ENCODE measurements around the gene NLRX1. TPM values are rescaled to one million over a fixed set of nuclear protein-coding genes. Genes with fewer than 3 reads are reported as not detected.

The NLRX1 gene
- total and polyA plus RNA-seq, 2 experiments from 2014 or later: 13.4 to 28.0 TPM

- Histone ChIP-seq H3K4me1 (ENCODE audit: insufficient read depth) (peaks cover 18% of the 10 kb centered on the region; the same call in 1 of the 2 replicates), H3K27me3 (replicated peaks; ENCODE audit: insufficient read depth) (no peaks in the 10 kb centered on the region), H3K36me3 (ENCODE audit: low read depth) (no peaks in the 10 kb centered on the region), H3F3A (ENCODE audit: insufficient read depth) (peaks cover 10% of the 10 kb centered on the region), H2AFZ (peak overlapping the region; percentile 88), H3K79me2 (ENCODE audit: insufficient read depth) (peaks cover 55% of the 10 kb centered on the region), H4K20me1 (ENCODE audit: insufficient read depth) (0 out of 2 replicates have a peak, but pooled peaks cover 4% of the 10 kb centered on the region), H3K27ac (peak overlapping the region; percentile 75), H3K4me2 (ENCODE audit: unreplicated experiment) (peak overlapping the region; percentile 93), H3K9ac (peak overlapping the region; percentile 89), H3K4me3 (peak overlapping the region; percentile 98), H3K9me2 (ENCODE audit: insufficient read depth) (no peaks in the 10 kb centered on the region), H3K9me3 (ENCODE audit: low read depth) (no peaks in the 10 kb centered on the region)
- TF ChIP-seq EZH2phosphoT487 (IDR thresholded peaks at IDR 0.05; ENCODE audit: insufficient read depth, low read depth): no peak
- TF ChIP-seq EZH2 (IDR thresholded peaks at IDR 0.05; ENCODE audit: insufficient read depth, poor library complexity, severe bottlenecking): no peak
- in situ Hi-C loops (cut with MboI): no loop called here
- 1 to 2% methylated on average over 21 to 41 of the region's 41 CpGs for WGBS, 2 experiments (ENCODE audit: low coverage in 1 of 2, low lambda C conversion rate in 2 of 2, missing lambda C conversion rate in 2 of 2)
- peak; percentile 68 for DNase-seq
Observed at GRCh38 chr11:119206511-119207414, 38.2 kb downstream of the NLRX1 start.

- Histone ChIP-seq H3K9me2 (ENCODE audit: insufficient read depth) (no peaks in the 10 kb centered on the region), H3K4me3 (peak overlapping the region; percentile 98), H3K79me2 (ENCODE audit: insufficient read depth) (peaks cover 62% of the 10 kb centered on the region), H3K4me1 (ENCODE audit: insufficient read depth) (peaks cover 18% of the 10 kb centered on the region; the same call in 1 of the 2 replicates), H2AFZ (peak overlapping the region; percentile 50), H3K27me3 (replicated peaks; ENCODE audit: insufficient read depth) (no peaks in the 10 kb centered on the region), H3K9me3 (ENCODE audit: low read depth) (no peaks in the 10 kb centered on the region), H3F3A (ENCODE audit: insufficient read depth) (peaks cover 10% of the 10 kb centered on the region), H3K9ac (peak overlapping the region; percentile 89), H3K36me3 (ENCODE audit: low read depth) (no peaks in the 10 kb centered on the region), H3K27ac (peak overlapping the region; percentile 28), H4K20me1 (ENCODE audit: insufficient read depth) (0 out of 2 replicates have a peak, but pooled peaks cover 4% of the 10 kb centered on the region), H3K4me2 (ENCODE audit: unreplicated experiment) (peak overlapping the region; percentile 93)
- no peak for TF ChIP-seq EZH2phosphoT487 (IDR thresholded peaks at IDR 0.05; ENCODE audit: insufficient read depth, low read depth)
- no peak for TF ChIP-seq EZH2 (IDR thresholded peaks at IDR 0.05; ENCODE audit: insufficient read depth, poor library complexity, severe bottlenecking)
- in situ Hi-C loops (cut with MboI): no loop called here
- no peak for DNase-seq
- WGBS, 2 experiments (ENCODE audit: low coverage in 1 of 2, low lambda C conversion rate in 2 of 2, missing lambda C conversion rate in 2 of 2): 49 to 53% methylated on average over 11 of the region's 11 CpGs
Observed at GRCh38 chr11:119207415-119207960, 39.0 kb downstream of the NLRX1 start.

- Histone ChIP-seq H3K4me1 (ENCODE audit: insufficient read depth) (peaks cover 18% of the 10 kb centered on the region; the same call in 1 of the 2 replicates), H3K36me3 (ENCODE audit: low read depth) (no peaks in the 10 kb centered on the region), H2AFZ (no peak overlapping the region), H4K20me1 (ENCODE audit: insufficient read depth) (0 out of 2 replicates have a peak, but pooled peaks cover 4% of the 10 kb centered on the region), H3K27ac (no peak overlapping the region), H3K4me3 (no peak overlapping the region), H3K9me3 (ENCODE audit: low read depth) (no peaks in the 10 kb centered on the region), H3K9ac (no peak overlapping the region), H3F3A (ENCODE audit: insufficient read depth) (peaks cover 10% of the 10 kb centered on the region), H3K9me2 (ENCODE audit: insufficient read depth) (no peaks in the 10 kb centered on the region), H3K4me2 (ENCODE audit: unreplicated experiment) (no peak overlapping the region), H3K27me3 (replicated peaks; ENCODE audit: insufficient read depth) (no peaks in the 10 kb centered on the region), H3K79me2 (ENCODE audit: insufficient read depth) (peaks cover 79% of the 10 kb centered on the region)
- TF ChIP-seq EZH2phosphoT487 (IDR thresholded peaks at IDR 0.05; ENCODE audit: insufficient read depth, low read depth) (no peak), EZH2 (IDR thresholded peaks at IDR 0.05; ENCODE audit: insufficient read depth, poor library complexity, severe bottlenecking) (no peak)
- WGBS, 2 experiments (ENCODE audit: low coverage in 1 of 2, low lambda C conversion rate in 2 of 2, missing lambda C conversion rate in 2 of 2): 82% methylated on average over 7 of the region's 7 CpGs
- in situ Hi-C loops (cut with MboI): no loop called here
- DNase-seq: no peak
Observed at GRCh38 chr11:119209186-119209585, 40.7 kb downstream of the NLRX1 start.

GRCh38 chr11:119210050-119210449 is 41.5 kb downstream of the NLRX1 start:
- Histone ChIP-seq H3K4me1 (ENCODE audit: insufficient read depth) (peaks cover 18% of the 10 kb centered on the region; the same call in 1 of the 2 replicates), H3F3A (ENCODE audit: insufficient read depth) (peaks cover 10% of the 10 kb centered on the region), H3K9me3 (ENCODE audit: low read depth) (no peaks in the 10 kb centered on the region), H3K36me3 (ENCODE audit: low read depth) (no peaks in the 10 kb centered on the region), H4K20me1 (ENCODE audit: insufficient read depth) (0 out of 2 replicates have a peak, but pooled peaks cover 4% of the 10 kb centered on the region), H3K9ac (no peak overlapping the region), H3K4me3 (no peak overlapping the region), H3K4me2 (ENCODE audit: unreplicated experiment) (no peak overlapping the region), H3K27me3 (replicated peaks; ENCODE audit: insufficient read depth) (no peaks in the 10 kb centered on the region), H3K9me2 (ENCODE audit: insufficient read depth) (no peaks in the 10 kb centered on the region), H3K27ac (no peak overlapping the region), H2AFZ (no peak overlapping the region), H3K79me2 (ENCODE audit: insufficient read depth) (peaks cover 87% of the 10 kb centered on the region)
- in situ Hi-C loops (cut with MboI): no loop called here
- no peak for DNase-seq
- TF ChIP-seq EZH2 (IDR thresholded peaks at IDR 0.05; ENCODE audit: insufficient read depth, poor library complexity, severe bottlenecking) (no peak), EZH2phosphoT487 (IDR thresholded peaks at IDR 0.05; ENCODE audit: insufficient read depth, low read depth) (no peak)
- 84 to 88% methylated on average over 3 of the region's 3 CpGs for WGBS, 2 experiments (ENCODE audit: low coverage in 1 of 2, low lambda C conversion rate in 2 of 2, missing lambda C conversion rate in 2 of 2)
